ENCODE measurements around the gene AP3M1. TPM values are rescaled to one million over a fixed set of nuclear protein-coding genes. Genes with fewer than 3 reads are reported as not detected.

AP3M1 gene
- total RNA-seq, 1 donor from 2014 or later, result 22.4 TPM

- no peaks in the 10 kb centered on the region for H3K9me3 ChIP-seq (ENCODE audit: control insufficient read depth in 3 of 3, low read length in 3 of 3)
Measured at GRCh38 chr10:74076961-74077360, 73.7 kb downstream of the AP3M1 start.

GRCh38 chr10:74075906-74076305 is 74.7 kb downstream of the AP3M1 start:
- Histone ChIP-seq H3K27ac (ENCODE audit: low read depth, low read length) (no peak overlapping the region), H3K4me3 (ENCODE audit: low read length in 3 of 3) (no peak overlapping the region), H3K27me3 (ENCODE audit: control insufficient read depth in 3 of 3, insufficient read depth in 3 of 3, low read length in 3 of 3) (no peaks in the 10 kb centered on the region), H3K9me3 (ENCODE audit: control insufficient read depth in 3 of 3, low read length in 3 of 3) (no peaks in the 10 kb centered on the region), H3K36me3 (ENCODE audit: control insufficient read depth in 3 of 3, insufficient read depth in 3 of 3, low read length in 3 of 3) (peaks cover 11 to 40% (median 24%) of the 10 kb centered on the region in 3 donors), H3K9ac (ENCODE audit: low read depth in 1 of 3, low read length in 3 of 3) (no peak overlapping the region), H3K4me1 (ENCODE audit: control insufficient read depth in 3 of 3, insufficient read depth in 3 of 3, low read length in 3 of 3) (peaks cover 9 to 14% (median 9%) of the 10 kb centered on the region in 3 donors)

More at GRCh38 chr10:74076961-74077360, 73.7 kb downstream of the AP3M1 start:
- H3K36me3 ChIP-seq (ENCODE audit: control insufficient read depth in 3 of 3, insufficient read depth in 3 of 3, low read length in 3 of 3), result peaks cover 11 to 37% (median 21%) of the 10 kb centered on the region in 3 donors
- H3K9ac ChIP-seq (ENCODE audit: low read depth in 1 of 3, low read length in 3 of 3), result no peak overlapping the region
- H3K4me3 ChIP-seq (ENCODE audit: low read length in 3 of 3), result no peak overlapping the region
- no peak overlapping the region for H3K27ac ChIP-seq (ENCODE audit: low read depth, low read length)
- H3K27me3 ChIP-seq (ENCODE audit: control insufficient read depth in 3 of 3, insufficient read depth in 3 of 3, low read length in 3 of 3), result no peaks in the 10 kb centered on the region
- H3K4me1 ChIP-seq (ENCODE audit: control insufficient read depth in 3 of 3, insufficient read depth in 3 of 3, low read length in 3 of 3), result peaks cover 0 to 6% (median 0%) of the 10 kb centered on the region in 3 donors

DNA sequence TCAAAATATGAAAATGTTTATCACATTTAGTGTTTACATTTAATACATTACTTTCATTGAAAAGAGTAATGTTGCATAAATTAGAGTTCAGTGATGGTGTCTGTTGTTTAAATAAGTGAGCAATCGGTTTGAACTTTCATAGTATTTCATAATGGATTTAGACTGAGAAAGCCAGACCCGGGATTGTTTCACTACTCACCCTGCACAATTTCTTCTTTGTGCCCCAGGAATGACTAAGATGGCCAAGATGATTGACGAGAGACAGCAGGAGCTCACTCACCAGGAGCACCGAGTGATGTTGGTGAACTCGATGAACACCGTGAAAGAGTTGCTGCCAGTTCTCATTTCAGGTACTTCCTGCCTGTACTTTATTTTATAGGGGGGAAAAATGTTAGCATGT is 78.1 kb downstream of the AP3M1 start:
- Histone ChIP-seq H3K36me3 (ENCODE audit: control insufficient read depth in 3 of 3, insufficient read depth in 3 of 3, low read length in 3 of 3) (peaks cover 11 to 43% (median 25%) of the 10 kb centered on the region in 3 donors), H3K4me1 (ENCODE audit: control insufficient read depth in 3 of 3, insufficient read depth in 3 of 3, low read length in 3 of 3) (peaks cover 9 to 22% (median 11%) of the 10 kb centered on the region in 3 donors), H3K9ac (ENCODE audit: low read depth in 1 of 3, low read length in 3 of 3) (no peak overlapping the region), H3K27ac (ENCODE audit: low read depth, low read length) (no peak overlapping the region), H3K27me3 (ENCODE audit: control insufficient read depth in 3 of 3, insufficient read depth in 3 of 3, low read length in 3 of 3) (no peaks in the 10 kb centered on the region), H3K4me3 (ENCODE audit: low read length in 3 of 3) (no peak overlapping the region), H3K9me3 (ENCODE audit: control insufficient read depth in 3 of 3, low read length in 3 of 3) (no peaks in the 10 kb centered on the region)

GRCh38 chr10:74071157-74071556 is 79.5 kb downstream of the AP3M1 start:
- Histone ChIP-seq H3K27ac (ENCODE audit: low read depth, low read length) (no peak overlapping the region), H3K9ac (ENCODE audit: low read depth in 1 of 3, low read length in 3 of 3) (no peak overlapping the region), H3K27me3 (ENCODE audit: control insufficient read depth in 3 of 3, insufficient read depth in 3 of 3, low read length in 3 of 3) (no peaks in the 10 kb centered on the region), H3K4me3 (ENCODE audit: low read length in 3 of 3) (no peak overlapping the region), H3K36me3 (ENCODE audit: control insufficient read depth in 3 of 3, insufficient read depth in 3 of 3, low read length in 3 of 3) (peaks cover 11 to 39% (median 25%) of the 10 kb centered on the region in 3 donors), H3K4me1 (ENCODE audit: control insufficient read depth in 3 of 3, insufficient read depth in 3 of 3, low read length in 3 of 3) (peaks cover 9 to 22% (median 11%) of the 10 kb centered on the region in 3 donors), H3K9me3 (ENCODE audit: control insufficient read depth in 3 of 3, low read length in 3 of 3) (no peaks in the 10 kb centered on the region)

Other genes starting within 250 kb of the AP3M1 start
- gene PLAU, start 239.7 kb downstream of the AP3M1 start, total RNA-seq, result 21.4 TPM
- gene VCL, start 152.7 kb downstream of the AP3M1 start, total RNA-seq, result 83.0 TPM
- gene ADK, start 393 bp upstream of the AP3M1 start, total RNA-seq, result 28.2 TPM